SK-N-SH (cell line): ENCODE data around the gene FAHD2A.

Experiments
- CTCF ChIP-seq: fragments of 200-600 bp; sonication (generic); IDR thresholded peaks from 2 replicates; pipeline ENCODE4 v1.6.1; 2017; ENCODE audit warnings: antibody characterized with exemption, mild to moderate bottlenecking, moderate library complexity
- EZH2phosphoT487 ChIP-seq: fragments of 200-600 bp; sonication (generic); IDR thresholded peaks from 2 replicates; pipeline ENCODE4 v1.6.1; 2017; ENCODE audit warnings: low read depth, mixed run types, mild to moderate bottlenecking, antibody characterized with exemption, moderate library complexity, borderline replicate concordance
- FOXM1 ChIP-seq: IDR thresholded peaks from 2 replicates; pipeline ENCODE4 v1.4.0; 2012; ENCODE audit warnings: low read depth, mild to moderate bottlenecking
- GATA2 ChIP-seq: sonication (generic); formaldehyde crosslinking; IDR thresholded peaks from 2 replicates; pipeline ENCODE4 v1.5.0; 2020; ENCODE audit warnings: mild to moderate bottlenecking, missing genetic modification reagents
- JUND ChIP-seq: IDR thresholded peaks from 2 replicates; pipeline ENCODE4 v1.4.0; 2012
- MAX ChIP-seq: IDR thresholded peaks from 2 replicates; pipeline ENCODE4 v1.4.0; 2012; ENCODE audit warnings: low read depth
- MEF2A ChIP-seq: IDR thresholded peaks from 2 replicates; pipeline ENCODE4 v1.4.0; 2012; ENCODE audit warnings: low read depth, borderline replicate concordance
- NRF1 ChIP-seq: IDR thresholded peaks from 2 replicates; pipeline ENCODE4 v1.6.1; 2012; ENCODE audit warnings: low read depth, mild to moderate bottlenecking, low read length
- POLR2AphosphoS5 ChIP-seq: IDR thresholded peaks from 2 replicates; pipeline ENCODE4 v1.6.1; 2012; ENCODE audit warnings: low read depth, low read length
- RAD21 ChIP-seq: IDR thresholded peaks from 2 replicates; pipeline ENCODE4 v1.6.1; 2012; ENCODE audit warnings: mild to moderate bottlenecking, low read length
- RFX5 ChIP-seq: IDR thresholded peaks from 2 replicates; pipeline ENCODE4 v1.6.1; 2012; ENCODE audit warnings: mild to moderate bottlenecking, improper control_type of control experiment, low read length
- USF1 ChIP-seq: IDR thresholded peaks from 2 replicates; pipeline ENCODE4 v1.4.0; 2012; ENCODE audit warnings: low read depth, borderline replicate concordance
- ZBTB33 ChIP-seq: IDR thresholded peaks from 2 replicates; pipeline ENCODE4 v1.4.0; 2012; ENCODE audit warnings: low read depth, borderline replicate concordance

- no peak for TF ChIP-seq RAD21
- no peak for TF ChIP-seq CTCF
- TF ChIP-seq POLR2AphosphoS5: no peak
- TF ChIP-seq MEF2A: no peak
- no peak for TF ChIP-seq EZH2phosphoT487
- no peak for TF ChIP-seq MAX
- no peak for TF ChIP-seq JUND
- TF ChIP-seq USF1: no peak
- no peak for TF ChIP-seq FOXM1
- TF ChIP-seq NRF1: no peak
- TF ChIP-seq RFX5: no peak
- no peak for TF ChIP-seq ZBTB33
- no peak for TF ChIP-seq GATA2 (CRISPR knock-in tag)
Measured at GRCh38 chr2:95393901-95394300, 8.6 kb upstream of the FAHD2A start.
